WTC11 (cell line): ENCODE results near the gene SLC38A1. TPM values are rescaled to one million over a fixed set of nuclear protein-coding genes. Genes with fewer than 3 reads are reported as not detected.

Source experiments
- ATAC-seq: fragments of 200-7000 bp; cut with Tn5 transposase; 2 replicates; pipeline ENCODE4 v1.10.0; 2021; ENCODE audit warnings: mild to moderate bottlenecking, moderate library complexity
- CTCF ChIA-PET: fragments of 300-600 bp; sonication (Branson Sonifier 250); formaldehyde crosslinking; loops from one replicate; lab custom pipeline; 2021; ENCODE audit warnings: antibody characterized with exemption; lab: Charles Lee
- POLR2A ChIA-PET: fragments of 350-600 bp; sonication (Branson Sonifier 250); formaldehyde crosslinking; loops from one replicate; lab custom pipeline; 2021; ENCODE audit warnings: antibody characterized with exemption; lab: Charles Lee
- DNase-seq: peaks from one replicate; pipeline ENCODE4 v3.0.0; 2021; ENCODE audit warnings: low spot score
- H3K27ac Mint-ChIP-seq: 2 replicates; pipeline ENCODE4 v1.8.0; 2021; ENCODE audit warnings: mixed read lengths
- H3K27me3 Mint-ChIP-seq: 2 replicates; pipeline ENCODE4 v1.8.0; 2021; ENCODE audit warnings: low read depth, mild to moderate bottlenecking, moderate library complexity, mixed read lengths
- H3K36me3 Mint-ChIP-seq: 2 replicates; pipeline ENCODE4 v1.8.0; 2021; ENCODE audit warnings: mixed read lengths
- H3K4me1 Mint-ChIP-seq: 2 replicates; pipeline ENCODE4 v1.8.0; 2022; ENCODE audit warnings: mixed read lengths
- H3K4me3 Mint-ChIP-seq: 2 replicates; pipeline ENCODE4 v1.8.0; 2021; ENCODE audit warnings: mild to moderate bottlenecking, moderate library complexity, mixed read lengths
- H3K9me3 Mint-ChIP-seq: 2 replicates; pipeline ENCODE4 v1.8.0; 2021; ENCODE audit warnings: mixed read lengths
- ATF1 ChIP-seq: sonication (generic); formaldehyde crosslinking; IDR thresholded peaks from 2 replicates; pipeline ENCODE4 v1.8.1; 2023; ENCODE audit warnings: mild to moderate bottlenecking, moderate library complexity, missing genetic modification reagents
- MYBL2 ChIP-seq: sonication (generic); formaldehyde crosslinking; IDR thresholded peaks from 2 replicates; pipeline ENCODE4 v1.8.1; 2023; ENCODE audit warnings: mild to moderate bottlenecking, moderate library complexity, missing genetic modification reagents
- NFATC4 ChIP-seq: fragments of 250-450 bp; sonication (Bioruptor Pico); IDR thresholded peaks from 2 replicates; pipeline ENCODE4 v1.9.0; 2021; ENCODE audit warnings: mild to moderate bottlenecking
- NR1H2 ChIP-seq: sonication (generic); formaldehyde crosslinking; IDR thresholded peaks from 2 replicates; pipeline ENCODE4 v1.9.0; 2021; ENCODE audit warnings: mild to moderate bottlenecking, moderate library complexity, missing genetic modification reagents
- SMAD4 ChIP-seq: sonication (generic); formaldehyde crosslinking; IDR thresholded peaks from 2 replicates; pipeline ENCODE4 v1.8.0; 2022; ENCODE audit warnings: mild to moderate bottlenecking, missing genetic modification reagents
- TP53 ChIP-seq: sonication (generic); formaldehyde crosslinking; IDR thresholded peaks from 2 replicates; pipeline ENCODE4 v1.8.1; 2023; ENCODE audit warnings: mild to moderate bottlenecking, missing genetic modification reagents
- ZNF232 ChIP-seq: sonication (generic); formaldehyde crosslinking; IDR thresholded peaks from 2 replicates; pipeline ENCODE4 v1.8.0; 2022; ENCODE audit warnings: mild to moderate bottlenecking, missing genetic modification reagents
- ZNF396 ChIP-seq: fragments of 250-450 bp; sonication (Bioruptor Pico); IDR thresholded peaks from 2 replicates; pipeline ENCODE4 v1.8.0; 2021; ENCODE audit warnings: mild to moderate bottlenecking, moderate library complexity, borderline replicate concordance
- total RNA-seq: library from RNA; stranded (reverse); gene quantifications from 3 replicates; pipeline ENCODE4 v1.2.3, GENCODE V29; 2021
- TF ChIP-seq, protein P1 (sequence below): fragments of 250-450 bp; sonication (Bioruptor Pico); conservative IDR thresholded peaks from 2 replicates; pipeline ENCODE4 v1.9.0; 2021; ENCODE audit warnings: mild to moderate bottlenecking
- TF ChIP-seq, protein P2 (sequence below): sonication (generic); formaldehyde crosslinking; IDR thresholded peaks from 2 replicates; pipeline ENCODE4 v1.8.1; 2022; ENCODE audit warnings: low read depth, missing genetic modification reagents, borderline replicate concordance
- TF ChIP-seq, protein P3 (sequence below): sonication (generic); formaldehyde crosslinking; IDR thresholded peaks from 2 replicates; pipeline ENCODE4 v1.8.0; 2022; ENCODE audit warnings: mild to moderate bottlenecking, missing genetic modification reagents
- TF ChIP-seq, protein P4 (sequence below): fragments of 200-600 bp; IDR thresholded peaks from 2 replicates; pipeline ENCODE4 v1.8.0; 2022; ENCODE audit warnings: antibody characterized with exemption
- TF ChIP-seq, protein P5 (sequence below): fragments of 250-450 bp; sonication (Bioruptor Pico); IDR thresholded peaks from 2 replicates; pipeline ENCODE4 v1.9.0; 2021; ENCODE audit warnings: moderate library complexity, mild to moderate bottlenecking, inconsistent platforms, borderline replicate concordance
- TF ChIP-seq, protein P6 (sequence below): sonication (generic); formaldehyde crosslinking; IDR thresholded peaks from 2 replicates; pipeline ENCODE4 v1.8.1; 2022; ENCODE audit warnings: missing genetic modification reagents, borderline replicate concordance
- TF ChIP-seq, protein P7 (sequence below): sonication (generic); formaldehyde crosslinking; IDR thresholded peaks from 2 replicates; pipeline ENCODE4 v1.8.1; 2023; ENCODE audit warnings: mild to moderate bottlenecking, moderate library complexity, missing genetic modification reagents

Gene SLC38A1
- total RNA-seq, 1 experiment from 2014 or later, result 179 TPM

DNA sequence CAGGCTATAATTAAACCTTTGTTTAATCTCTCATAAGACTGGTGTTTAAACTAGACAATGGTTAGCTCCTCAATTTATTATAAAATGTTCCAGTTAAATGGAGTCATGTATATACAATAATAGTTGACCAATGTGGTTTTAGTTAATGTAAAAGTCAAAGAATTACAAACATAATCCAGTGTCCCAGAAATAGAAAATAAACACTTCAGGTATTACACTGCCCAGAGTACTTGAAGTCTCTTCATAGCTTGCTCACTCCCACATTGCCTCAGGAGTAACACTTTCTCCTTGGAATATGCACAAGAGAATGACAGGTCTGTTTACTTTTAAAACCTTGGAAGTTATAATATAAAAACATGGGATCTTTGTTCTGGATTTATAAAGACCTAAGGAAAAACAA, 60.5 kb downstream of the SLC38A1 start (continued):
- TF ChIP-seq ZNF396, result no peak
- TF ChIP-seq, protein P1, sequence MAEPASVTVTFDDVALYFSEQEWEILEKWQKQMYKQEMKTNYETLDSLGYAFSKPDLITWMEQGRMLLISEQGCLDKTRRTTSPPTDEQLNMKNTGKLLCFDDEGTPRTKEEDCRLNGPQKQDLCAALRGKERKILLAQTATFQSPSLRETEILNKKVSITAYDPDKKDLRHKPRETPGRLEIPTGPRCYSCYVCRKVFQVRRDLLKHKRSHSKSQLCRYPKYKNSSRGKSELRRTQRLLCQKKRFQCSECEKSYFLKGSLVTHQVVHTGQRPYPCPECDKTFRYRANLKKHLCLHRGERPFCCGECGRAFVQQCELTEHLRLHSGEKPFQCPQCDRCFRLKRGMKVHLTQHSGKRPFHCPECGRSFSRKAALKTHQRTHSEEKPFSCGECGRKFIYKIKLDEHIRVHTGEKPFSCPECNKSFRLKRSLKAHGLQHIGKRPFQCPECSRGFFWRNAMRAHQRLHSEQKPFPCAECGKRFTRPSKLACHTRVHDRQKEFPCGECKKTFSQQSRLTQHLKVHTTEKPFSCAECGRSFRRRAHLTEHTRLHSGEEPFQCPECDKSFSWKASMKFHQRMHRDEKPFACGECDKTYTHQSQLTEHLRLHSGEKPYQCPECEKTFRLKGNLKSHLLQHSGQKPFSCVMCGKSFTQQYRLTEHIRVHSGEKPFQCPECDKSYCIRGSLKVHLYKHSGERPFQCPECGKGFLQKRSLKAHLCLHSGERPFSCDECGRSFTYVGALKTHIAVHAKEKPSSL (CRISPR knock-in tag), result no peak

DNA sequence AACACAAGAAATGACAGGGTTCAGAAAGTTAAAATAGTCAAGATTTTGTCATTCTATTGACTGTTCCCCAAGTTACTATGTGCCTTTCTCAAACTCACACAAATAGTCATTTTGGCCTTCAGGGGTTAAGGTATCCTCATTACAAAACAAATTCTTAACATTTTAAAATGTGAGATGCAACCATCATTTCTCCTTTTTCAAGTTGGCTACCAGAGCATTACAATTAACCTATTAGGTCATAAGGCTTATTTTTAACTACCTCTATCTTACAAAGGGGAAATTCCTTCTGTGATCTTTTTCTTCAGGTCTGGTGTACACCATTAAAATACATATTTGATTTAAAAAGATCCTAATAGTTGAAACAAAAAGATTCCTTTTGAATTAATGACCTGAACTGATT, 61.2 kb downstream of the SLC38A1 start:
- CTCF ChIA-PET, result no interaction called here
- Mint-ChIP-seq H3K4me3 (no peak overlapping the region), H3K27me3 (no peaks in the 10 kb centered on the region), H3K4me1 (peaks cover 22% of the 10 kb centered on the region), H3K27ac (0 out of 2 replicates have a peak overlapping the region, but pooled peaks have one; percentile 39), H3K9me3 (no peaks in the 10 kb centered on the region), H3K36me3 (peaks cover 74% of the 10 kb centered on the region)
- ATAC-seq (no peak), DNase-seq (no peak)
- no peak for TF ChIP-seq TP53
- no peak for TF ChIP-seq MYBL2 (CRISPR knock-in tag)
- TF ChIP-seq ZNF232, result no peak
- TF ChIP-seq, protein P2, sequence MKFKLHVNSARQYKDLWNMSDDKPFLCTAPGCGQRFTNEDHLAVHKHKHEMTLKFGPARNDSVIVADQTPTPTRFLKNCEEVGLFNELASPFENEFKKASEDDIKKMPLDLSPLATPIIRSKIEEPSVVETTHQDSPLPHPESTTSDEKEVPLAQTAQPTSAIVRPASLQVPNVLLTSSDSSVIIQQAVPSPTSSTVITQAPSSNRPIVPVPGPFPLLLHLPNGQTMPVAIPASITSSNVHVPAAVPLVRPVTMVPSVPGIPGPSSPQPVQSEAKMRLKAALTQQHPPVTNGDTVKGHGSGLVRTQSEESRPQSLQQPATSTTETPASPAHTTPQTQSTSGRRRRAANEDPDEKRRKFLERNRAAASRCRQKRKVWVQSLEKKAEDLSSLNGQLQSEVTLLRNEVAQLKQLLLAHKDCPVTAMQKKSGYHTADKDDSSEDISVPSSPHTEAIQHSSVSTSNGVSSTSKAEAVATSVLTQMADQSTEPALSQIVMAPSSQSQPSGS, result no peak
- TF ChIP-seq, protein P3, sequence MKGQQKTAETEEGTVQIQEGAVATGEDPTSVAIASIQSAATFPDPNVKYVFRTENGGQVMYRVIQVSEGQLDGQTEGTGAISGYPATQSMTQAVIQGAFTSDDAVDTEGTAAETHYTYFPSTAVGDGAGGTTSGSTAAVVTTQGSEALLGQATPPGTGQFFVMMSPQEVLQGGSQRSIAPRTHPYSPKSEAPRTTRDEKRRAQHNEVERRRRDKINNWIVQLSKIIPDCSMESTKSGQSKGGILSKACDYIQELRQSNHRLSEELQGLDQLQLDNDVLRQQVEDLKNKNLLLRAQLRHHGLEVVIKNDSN, result no peak
- POLR2A ChIA-PET, result no interaction called here

DNA sequence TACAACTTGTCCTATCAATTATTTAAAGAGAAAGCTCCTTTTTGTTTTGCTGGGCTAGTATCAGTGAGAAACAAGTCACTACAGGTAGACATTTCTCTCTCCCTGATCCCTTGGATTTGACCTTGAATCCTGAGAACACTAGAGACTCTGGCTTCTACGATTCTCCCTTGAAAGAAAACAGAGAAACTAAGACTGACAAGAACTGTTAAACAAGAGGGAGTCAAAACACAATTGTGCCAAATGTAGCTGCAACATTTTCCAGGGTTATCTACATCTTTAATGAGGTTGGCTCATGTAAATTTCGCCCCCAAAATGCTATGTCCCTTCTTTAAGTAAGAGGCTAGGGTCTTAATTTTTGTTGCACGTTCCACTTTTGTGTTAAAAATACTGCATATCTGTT, 62.4 kb downstream of the SLC38A1 start:
- Mint-ChIP-seq H3K27ac (no peak overlapping the region), H3K27me3 (no peaks in the 10 kb centered on the region), H3K9me3 (no peaks in the 10 kb centered on the region), H3K4me3 (no peak overlapping the region), H3K4me1 (peaks cover 20% of the 10 kb centered on the region), H3K36me3 (peaks cover 77% of the 10 kb centered on the region)
- TF ChIP-seq, protein P4, sequence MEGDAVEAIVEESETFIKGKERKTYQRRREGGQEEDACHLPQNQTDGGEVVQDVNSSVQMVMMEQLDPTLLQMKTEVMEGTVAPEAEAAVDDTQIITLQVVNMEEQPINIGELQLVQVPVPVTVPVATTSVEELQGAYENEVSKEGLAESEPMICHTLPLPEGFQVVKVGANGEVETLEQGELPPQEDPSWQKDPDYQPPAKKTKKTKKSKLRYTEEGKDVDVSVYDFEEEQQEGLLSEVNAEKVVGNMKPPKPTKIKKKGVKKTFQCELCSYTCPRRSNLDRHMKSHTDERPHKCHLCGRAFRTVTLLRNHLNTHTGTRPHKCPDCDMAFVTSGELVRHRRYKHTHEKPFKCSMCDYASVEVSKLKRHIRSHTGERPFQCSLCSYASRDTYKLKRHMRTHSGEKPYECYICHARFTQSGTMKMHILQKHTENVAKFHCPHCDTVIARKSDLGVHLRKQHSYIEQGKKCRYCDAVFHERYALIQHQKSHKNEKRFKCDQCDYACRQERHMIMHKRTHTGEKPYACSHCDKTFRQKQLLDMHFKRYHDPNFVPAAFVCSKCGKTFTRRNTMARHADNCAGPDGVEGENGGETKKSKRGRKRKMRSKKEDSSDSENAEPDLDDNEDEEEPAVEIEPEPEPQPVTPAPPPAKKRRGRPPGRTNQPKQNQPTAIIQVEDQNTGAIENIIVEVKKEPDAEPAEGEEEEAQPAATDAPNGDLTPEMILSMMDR, result no peak
- TF ChIP-seq SMAD4 (CRISPR knock-in tag) (no peak), NFATC4 (CRISPR knock-in tag) (no peak), NR1H2 (CRISPR knock-in tag) (no peak), ATF1 (CRISPR knock-in tag) (no peak)
- TF ChIP-seq, protein P5, sequence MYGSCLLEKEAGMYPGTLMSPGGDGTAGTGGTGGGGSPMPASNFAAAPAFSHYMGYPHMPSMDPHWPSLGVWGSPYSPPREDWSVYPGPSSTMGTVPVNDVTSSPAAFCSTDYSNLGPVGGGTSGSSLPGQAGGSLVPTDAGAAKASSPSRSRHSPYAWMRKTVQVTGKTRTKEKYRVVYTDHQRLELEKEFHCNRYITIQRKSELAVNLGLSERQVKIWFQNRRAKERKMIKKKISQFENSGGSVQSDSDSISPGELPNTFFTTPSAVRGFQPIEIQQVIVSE (CRISPR knock-in tag), result no peak
- TF ChIP-seq, protein P6, sequence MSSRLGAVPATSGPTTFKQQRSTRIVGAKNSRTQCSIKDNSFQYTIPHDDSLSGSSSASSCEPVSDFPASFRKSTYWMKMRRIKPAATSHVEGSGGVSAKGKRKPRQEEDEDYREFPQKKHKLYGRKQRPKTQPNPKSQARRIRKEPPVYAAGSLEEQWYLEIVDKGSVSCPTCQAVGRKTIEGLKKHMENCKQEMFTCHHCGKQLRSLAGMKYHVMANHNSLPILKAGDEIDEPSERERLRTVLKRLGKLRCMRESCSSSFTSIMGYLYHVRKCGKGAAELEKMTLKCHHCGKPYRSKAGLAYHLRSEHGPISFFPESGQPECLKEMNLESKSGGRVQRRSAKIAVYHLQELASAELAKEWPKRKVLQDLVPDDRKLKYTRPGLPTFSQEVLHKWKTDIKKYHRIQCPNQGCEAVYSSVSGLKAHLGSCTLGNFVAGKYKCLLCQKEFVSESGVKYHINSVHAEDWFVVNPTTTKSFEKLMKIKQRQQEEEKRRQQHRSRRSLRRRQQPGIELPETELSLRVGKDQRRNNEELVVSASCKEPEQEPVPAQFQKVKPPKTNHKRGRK (CRISPR knock-in tag), result no peak
- TF ChIP-seq, protein P7, sequence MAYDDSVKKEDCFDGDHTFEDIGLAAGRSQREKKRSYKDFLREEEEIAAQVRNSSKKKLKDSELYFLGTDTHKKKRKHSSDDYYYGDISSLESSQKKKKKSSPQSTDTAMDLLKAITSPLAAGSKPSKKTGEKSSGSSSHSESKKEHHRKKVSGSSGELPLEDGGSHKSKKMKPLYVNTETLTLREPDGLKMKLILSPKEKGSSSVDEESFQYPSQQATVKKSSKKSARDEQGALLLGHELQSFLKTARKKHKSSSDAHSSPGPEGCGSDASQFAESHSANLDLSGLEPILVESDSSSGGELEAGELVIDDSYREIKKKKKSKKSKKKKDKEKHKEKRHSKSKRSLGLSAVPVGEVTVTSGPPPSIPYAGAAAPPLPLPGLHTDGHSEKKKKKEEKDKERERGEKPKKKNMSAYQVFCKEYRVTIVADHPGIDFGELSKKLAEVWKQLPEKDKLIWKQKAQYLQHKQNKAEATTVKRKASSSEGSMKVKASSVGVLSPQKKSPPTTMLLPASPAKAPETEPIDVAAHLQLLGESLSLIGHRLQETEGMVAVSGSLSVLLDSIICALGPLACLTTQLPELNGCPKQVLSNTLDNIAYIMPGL (CRISPR knock-in tag), result no peak
- POLR2A ChIA-PET, result interaction anchor here (0.6 kb wide), 1 partner anchor 1069 kb away, joined by 4 read pairs; no protein-coding TSS in a partner anchor
- ATAC-seq, result no peak
- CTCF ChIA-PET, result no interaction called here
- no peak for DNase-seq
